Left lung (tissue), 10 donors: ENCODE measurements around the gene NARS2. TPM values are rescaled to one million over a fixed set of nuclear protein-coding genes. Genes with fewer than 3 reads are reported as not detected.
"Not testable (repeated sequence)": the region's sequence is repeated elsewhere in the genome, so short reads cannot be mapped to it uniquely, and the experiment has no call there.

Experiments
- ATAC-seq: fragments of 200-7000 bp; cut with Tn5 transposase; one replicate; pipeline ENCODE4 v1.9.1; 2020; ENCODE audit warnings: moderate library complexity
- DNase-seq, 4 donors: peaks; one replicate each; pipeline ENCODE4 v3.0.0-alpha.2; 2013 to 2020
- H3K27ac ChIP-seq, 2 donors: fragments of 200-600 bp; sonication (generic) in 1 of 2; one replicate each; pipeline versions ENCODE4 v1.5.0 to v1.8.0; 2020 to 2021
- H3K27me3 ChIP-seq, 2 donors: fragments of 200-600 bp; sonication (generic) in 1 of 2; one replicate each; pipeline versions ENCODE4 v1.5.0 to v1.8.0; 2020 to 2021
- H3K36me3 ChIP-seq, 2 donors: fragments of 200-600 bp; sonication (generic) in 1 of 2; one replicate each; pipeline versions ENCODE4 v1.5.0 to v1.8.0; 2020 to 2021
- H3K4me1 ChIP-seq, 2 donors: fragments of 200-600 bp; one replicate each; pipeline ENCODE4 v1.8.0; 2021
- H3K4me3 ChIP-seq, 2 donors: fragments of 200-600 bp; sonication (generic) in 1 of 2; one replicate each; pipeline versions ENCODE4 v1.5.0 to v1.8.0; 2020 to 2021; ENCODE audit warnings: mild to moderate bottlenecking in 1 of 2
- H3K9me3 ChIP-seq, 2 donors: fragments of 200-600 bp; sonication (generic) in 1 of 2; one replicate each; pipeline versions ENCODE4 v1.5.0 to v1.8.0; 2020 to 2021
- CTCF ChIP-seq, 2 donors: fragments of 200-600 bp; sonication (generic) in 1 of 2; IDR thresholded peaks; one replicate each; pipeline versions ENCODE4 v1.5.0 to v1.8.0; 2021; ENCODE audit warnings: antibody characterized with exemption in 2 of 2
- intact Hi-C, 2 donors: fragments of 100-400 bp; cut with DNase I; formaldehyde crosslinking; loops; one replicate each; pipeline versions ENCODE4 v1.11.2 to v1.14.2; 2022
- polyA plus RNA-seq, 6 donors: library from polyadenylated mRNA; unstranded; fragments of 120-200 nt; gene quantifications; one replicate each; pipeline ENCODE4 v1.2.1, GENCODE V29; 2013; ENCODE audit not compliant: insufficient read length in 6 of 6
- total RNA-seq, 2 donors: library from RNA; stranded (reverse); fragmentation: NEBNext Ultra II Directional; extraction: Animal tissue kit (Norgen Biotek cat#: 25700); gene quantifications; one replicate each; pipeline ENCODE4 v1.2.1, GENCODE V29; 2021
- donor health status: DM: no; HTN: yes; CAD: no.
- donor health status: DM: no; HTN: no; CAD: no.

NARS2 gene
- total and polyA plus RNA-seq, 8 donors, result 14.9 to 35.5 (median 28.4) TPM

GRCh38 chr11:78603792-78604191, 29.1 kb upstream of the NARS2 start:
- DNase-seq, result no peak
- no peak for ATAC-seq
- Histone ChIP-seq H3K36me3 (no peaks in the 10 kb centered on the region), H3K9me3 (no peaks in the 10 kb centered on the region), H3K27ac (no peak overlapping the region), H3K4me3 (no peak overlapping the region), H3K4me1 (no peaks in the 10 kb centered on the region), H3K27me3 (peaks cover 0 to 17% of the 10 kb centered on the region in 2 donors)
- no peak for TF ChIP-seq CTCF (IDR thresholded peaks at IDR 0.05)
- intact Hi-C loops, result no loop called here

- H3K4me1 ChIP-seq, ATAC-seq, H3K9me3 ChIP-seq, H3K27ac ChIP-seq, intact Hi-C loops, DNase-seq, H3K4me3 ChIP-seq, H3K36me3 ChIP-seq: not testable (repeated sequence)
- H3K27me3 ChIP-seq, result peaks cover 0 to 17% of the 10 kb centered on the region in 2 donors
Measured at GRCh38 chr11:78602771-78603170, 28.1 kb upstream of the NARS2 start.

GRCh38 chr11:78601066-78601465, 26.4 kb upstream of the NARS2 start:
- peaks cover 0 to 17% of the 10 kb centered on the region in 2 donors for H3K27me3 ChIP-seq
- H3K4me3 ChIP-seq, ATAC-seq, H3K9me3 ChIP-seq, DNase-seq, intact Hi-C loops, H3K27ac ChIP-seq, H3K36me3 ChIP-seq, H3K4me1 ChIP-seq: not testable (repeated sequence)

- DNase-seq, H3K27ac ChIP-seq, H3K27me3 ChIP-seq, intact Hi-C loops, H3K36me3 ChIP-seq, ATAC-seq, H3K4me3 ChIP-seq, H3K9me3 ChIP-seq, H3K4me1 ChIP-seq: not testable (repeated sequence)
Measured at GRCh38 chr11:78597579-78597978, 22.9 kb upstream of the NARS2 start.

- H3K27ac ChIP-seq, result no peak overlapping the region
- H3K4me3 ChIP-seq, result no peak overlapping the region
- no peaks in the 10 kb centered on the region for H3K36me3 ChIP-seq
- ATAC-seq (no peak), DNase-seq (no peak)
- intact Hi-C loops, result no loop called here
- no peaks in the 10 kb centered on the region for H3K27me3 ChIP-seq
- H3K4me1 ChIP-seq, result no peaks in the 10 kb centered on the region
- H3K9me3 ChIP-seq, result no peaks in the 10 kb centered on the region
- TF ChIP-seq CTCF (IDR thresholded peaks at IDR 0.05), result no peak
Measured at GRCh38 chr11:78595436-78596130, 20.9 kb upstream of the NARS2 start.

GRCh38 chr11:78594814-78595213, 20.1 kb upstream of the NARS2 start:
- DNase-seq, result no peak
- Histone ChIP-seq H3K4me1 (no peaks in the 10 kb centered on the region), H3K36me3 (no peaks in the 10 kb centered on the region), H3K27me3 (no peaks in the 10 kb centered on the region), H3K27ac (no peak overlapping the region), H3K4me3 (no peak overlapping the region), H3K9me3 (no peaks in the 10 kb centered on the region)
- ATAC-seq, result no peak
- TF ChIP-seq CTCF (IDR thresholded peaks at IDR 0.05), result no peak
- intact Hi-C loops, result no loop called here

GRCh38 chr11:78588517-78588916, 13.9 kb upstream of the NARS2 start:
- Histone ChIP-seq H3K9me3 (peaks cover 0 to 21% of the 10 kb centered on the region in 2 donors), H3K4me3 (no peak overlapping the region), H3K27me3 (no peaks in the 10 kb centered on the region), H3K36me3 (no peaks in the 10 kb centered on the region), H3K4me1 (no peaks in the 10 kb centered on the region), H3K27ac (no peak overlapping the region)
- no peak for ATAC-seq
- no peak for TF ChIP-seq CTCF (IDR thresholded peaks at IDR 0.05)
- DNase-seq, result no peak
- intact Hi-C loops, result no loop called here
